ENCODE results near the gene AEN. TPM values are rescaled to one million over a fixed set of nuclear protein-coding genes. Genes with fewer than 3 reads are reported as not detected.
"Not testable (repeated sequence)": the region's sequence is repeated elsewhere in the genome, so short reads cannot be mapped to it uniquely, and the experiment has no call there.

Gene AEN
- polyA plus RNA-seq, 6 donors from 2014 or later = 28.2 to 73.0 (median 40.2) TPM

DNA sequence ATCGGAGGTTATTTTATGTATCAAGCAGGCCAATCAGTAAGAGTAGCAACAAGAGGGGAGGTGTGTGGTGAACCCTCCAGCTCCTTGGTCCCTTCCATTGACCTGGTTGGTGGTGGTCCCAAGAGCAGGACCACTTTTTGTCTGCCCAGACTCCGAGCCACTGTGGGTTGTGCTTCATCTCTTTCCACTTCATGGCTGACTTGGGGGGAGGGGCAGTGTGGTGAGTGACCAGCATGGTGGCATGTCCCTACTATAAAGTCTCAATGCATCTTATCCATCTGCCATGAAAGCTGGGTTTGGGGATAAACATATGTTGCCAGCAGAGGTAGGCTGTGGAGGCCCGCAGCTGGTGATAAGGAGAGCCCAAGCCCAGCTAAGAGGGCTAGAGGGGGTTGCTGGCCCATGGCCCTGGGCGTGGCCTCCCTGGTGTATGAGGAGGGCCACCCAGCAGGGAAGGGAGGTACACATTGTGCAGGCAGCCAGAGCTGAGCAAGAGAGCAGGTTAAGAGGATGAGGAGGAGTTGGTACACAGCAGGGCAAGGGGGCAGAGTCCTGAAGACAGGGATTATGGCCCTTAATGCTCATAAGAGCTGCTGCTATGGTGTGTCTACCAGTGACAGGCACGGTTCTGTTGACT is 7.0 kb downstream of the AEN start:
- Mint-ChIP-seq H3K36me3 (peaks cover 24 to 29% of the 10 kb centered on the region in 2 donors), H3K9me3 (no peaks in the 10 kb centered on the region), H3K27me3 (no peaks in the 10 kb centered on the region), H3K27ac (peak overlapping the region; percentile 88 to 99 (median 98)), H3K4me1 (peaks cover 54 to 91% (median 75%) of the 10 kb centered on the region in 3 donors), H3K4me3 (peak overlapping the region; percentile 47 to 90 (median 75))
- no peak for ATAC-seq (ENCODE audit: low read depth in 2 of 2)
- DNase-seq = no peak

DNA sequence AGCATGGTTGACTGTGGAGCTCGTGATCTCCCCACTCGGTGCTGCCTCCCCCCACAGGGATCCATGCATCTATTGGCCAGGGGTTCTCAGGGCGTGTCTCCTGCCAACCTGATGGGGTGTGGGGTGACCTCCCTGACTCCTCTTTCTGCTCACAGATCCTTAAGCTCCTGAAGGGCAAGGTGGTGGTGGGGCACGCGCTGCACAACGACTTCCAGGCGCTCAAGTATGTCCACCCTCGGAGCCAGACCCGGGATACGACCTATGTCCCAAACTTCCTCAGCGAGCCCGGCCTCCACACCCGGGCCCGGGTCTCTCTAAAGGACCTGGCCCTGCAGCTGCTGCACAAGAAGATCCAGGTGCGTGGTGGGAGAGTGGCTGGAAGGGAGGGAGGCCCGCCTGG is 7.9 kb downstream of the AEN start:
- H3K36me3 Mint-ChIP-seq = peaks cover 24 to 30% of the 10 kb centered on the region in 2 donors
- H3K4me1 Mint-ChIP-seq = peaks cover 46 to 89% (median 71%) of the 10 kb centered on the region in 3 donors
- H3K27ac Mint-ChIP-seq = peak overlapping the region in 5 of 6 donors; percentile 26 to 98 (median 60)
- DNase-seq = no peak
- no peaks in the 10 kb centered on the region for H3K27me3 Mint-ChIP-seq
- H3K9me3 Mint-ChIP-seq = no peaks in the 10 kb centered on the region
- peak overlapping the region in 3 of 8 donors; percentile 5 to 83 (median 23) for H3K4me3 Mint-ChIP-seq
- ATAC-seq (ENCODE audit: low read depth in 2 of 2) = no peak

DNA sequence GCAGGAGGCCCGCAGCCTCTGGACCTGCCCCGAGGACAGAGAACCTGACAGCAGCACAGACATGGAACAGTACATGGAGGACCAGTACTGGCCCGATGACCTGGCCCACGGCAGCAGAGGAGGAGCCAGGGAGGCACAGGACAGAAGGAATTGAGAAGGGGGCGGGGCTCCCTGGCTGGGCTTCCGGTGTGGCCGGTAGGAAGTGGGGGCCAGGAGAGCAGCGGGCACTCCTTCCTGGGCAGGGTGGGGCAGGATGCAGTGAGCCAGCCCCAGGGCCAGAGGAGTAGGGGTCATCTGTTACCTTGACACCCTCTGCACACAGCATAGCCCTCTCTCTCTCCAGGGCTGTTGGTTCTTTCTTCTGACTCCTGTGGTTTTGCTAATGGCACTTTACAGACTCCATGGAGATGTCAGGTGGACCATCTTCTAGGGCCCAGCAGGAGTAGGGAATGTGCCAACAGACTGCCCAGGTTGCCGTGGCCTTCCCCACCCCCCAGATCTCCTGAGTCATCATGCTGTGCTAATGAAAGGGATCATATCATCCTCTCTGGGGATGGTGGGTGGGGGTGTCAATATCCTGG is 9.1 kb downstream of the AEN start:
- no peak for ATAC-seq (ENCODE audit: low read depth in 2 of 2)
- H3K4me1 Mint-ChIP-seq = peaks cover 44 to 89% (median 73%) of the 10 kb centered on the region in 3 donors
- no peaks in the 10 kb centered on the region for H3K27me3 Mint-ChIP-seq
- H3K9me3 Mint-ChIP-seq = no peaks in the 10 kb centered on the region
- no peak for DNase-seq
- peak overlapping the region in 7 of 8 donors; percentile 23 to 74 (median 57) for H3K4me3 Mint-ChIP-seq
- peak overlapping the region; percentile 49 to 97 (median 90) for H3K27ac Mint-ChIP-seq
- peaks cover 24 to 30% of the 10 kb centered on the region in 2 donors for H3K36me3 Mint-ChIP-seq

DNA sequence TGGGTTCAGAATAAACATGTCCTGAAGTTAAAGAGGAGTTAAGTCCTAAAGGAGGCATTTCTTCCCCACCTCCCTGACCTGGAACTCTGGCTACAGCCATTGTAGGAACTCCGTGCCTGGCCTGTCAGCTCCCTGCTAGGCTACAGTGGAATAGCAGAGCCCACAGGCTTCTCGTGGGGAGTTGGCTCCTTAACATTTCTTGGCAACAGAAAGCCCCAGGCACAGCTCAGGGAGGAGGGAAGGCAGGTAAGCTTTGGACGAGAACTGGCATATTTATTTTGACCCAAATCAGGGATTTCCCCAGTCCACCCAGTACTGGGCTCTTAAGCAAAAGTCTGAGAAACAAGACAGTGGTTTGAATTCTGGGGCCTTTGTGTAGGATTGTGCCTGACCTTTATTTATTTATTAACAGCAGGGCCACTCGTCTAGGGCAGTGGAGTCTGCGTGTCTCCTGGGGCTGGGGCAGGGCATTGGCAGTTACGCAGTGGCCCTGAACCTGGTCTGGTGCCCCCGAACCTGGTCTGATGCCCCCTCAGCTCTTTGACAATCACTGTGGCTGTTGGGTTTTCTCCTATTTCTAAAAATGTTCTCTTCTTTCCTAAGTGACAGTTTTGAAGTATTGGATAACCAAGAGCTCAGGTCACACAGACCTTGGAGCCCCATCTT is 9.8 kb downstream of the AEN start:
- no peaks in the 10 kb centered on the region for H3K9me3 Mint-ChIP-seq
- DNase-seq = no peak
- peak overlapping the region in 4 of 8 donors; percentile 9 to 59 (median 35) for H3K4me3 Mint-ChIP-seq
- no peak for ATAC-seq (ENCODE audit: low read depth in 2 of 2)
- peak overlapping the region in 5 of 6 donors; percentile 38 to 97 (median 89) for H3K27ac Mint-ChIP-seq
- no peaks in the 10 kb centered on the region for H3K27me3 Mint-ChIP-seq
- peaks cover 24 to 30% of the 10 kb centered on the region in 2 donors for H3K36me3 Mint-ChIP-seq
- peaks cover 45 to 92% (median 76%) of the 10 kb centered on the region in 3 donors for H3K4me1 Mint-ChIP-seq

DNA sequence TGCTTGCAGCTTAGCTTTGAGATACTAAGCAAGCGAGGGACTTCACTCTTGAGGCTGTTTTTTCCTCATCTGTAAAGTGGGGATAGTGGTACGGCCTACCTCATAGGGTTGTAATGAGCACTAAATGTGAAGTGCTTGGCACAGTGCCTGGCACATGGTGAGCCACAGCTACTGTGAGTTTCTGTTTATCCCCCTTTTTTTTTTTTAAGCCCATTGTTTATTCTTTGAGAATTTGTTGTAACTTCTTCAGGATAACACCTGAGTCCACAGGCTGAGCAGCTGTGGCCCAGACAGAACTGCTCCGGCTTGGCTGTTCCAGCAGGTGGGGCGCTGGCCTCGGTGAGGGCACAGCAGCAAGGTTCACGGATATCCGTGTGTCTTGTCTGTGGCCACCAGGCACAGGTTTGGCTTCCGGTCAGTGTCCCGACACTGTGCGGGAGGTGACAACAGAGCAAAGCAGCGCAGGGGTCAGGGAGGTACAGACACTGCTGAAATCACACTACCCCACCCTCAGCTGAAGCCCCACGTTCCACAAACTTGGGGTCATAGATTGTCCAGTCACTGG is 10.4 kb downstream of the AEN start:
- Mint-ChIP-seq H3K27me3 (no peaks in the 10 kb centered on the region), H3K4me3 (peak overlapping the region in 2 of 8 donors; percentile 53 to 72), H3K4me1 (peaks cover 51 to 95% (median 82%) of the 10 kb centered on the region in 3 donors), H3K9me3 (no peaks in the 10 kb centered on the region), H3K27ac (peak overlapping the region in 5 of 6 donors; percentile 72 to 97 (median 78)), H3K36me3 (peaks cover 24 to 33% of the 10 kb centered on the region in 2 donors)
- DNase-seq (no peak), ATAC-seq (ENCODE audit: low read depth in 2 of 2) (no peak)

DNA sequence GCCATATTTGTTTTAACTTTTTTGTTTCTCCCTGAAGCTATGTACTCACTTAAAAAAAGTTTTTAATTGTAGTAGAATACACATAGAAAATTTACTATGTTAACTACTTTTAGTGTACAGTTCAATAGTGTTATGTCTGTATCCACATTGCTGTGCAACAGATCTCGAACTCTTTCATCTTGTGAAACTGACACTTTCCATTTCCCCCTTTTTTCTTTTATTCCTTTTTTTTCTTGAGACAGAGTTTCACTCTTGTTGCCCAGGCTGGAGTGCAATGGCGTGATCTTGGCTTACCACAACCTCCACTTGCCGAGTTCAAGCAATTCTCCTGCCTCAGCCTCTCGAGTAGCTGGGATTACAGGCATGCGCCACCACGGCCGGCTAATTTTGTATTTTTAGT is 11.7 kb downstream of the AEN start:
- Mint-ChIP-seq H3K27ac (peak overlapping the region; percentile 33 to 97 (median 90)), H3K36me3 (peaks cover 18 to 37% of the 10 kb centered on the region in 2 donors), H3K4me3 (peak overlapping the region in 6 of 8 donors; percentile 1 to 74 (median 40)), H3K4me1 (peaks cover 55 to 95% (median 87%) of the 10 kb centered on the region in 3 donors)
- not testable (repeated sequence) for H3K9me3 Mint-ChIP-seq; H3K27me3 Mint-ChIP-seq; DNase-seq; ATAC-seq (ENCODE audit: low read depth in 2 of 2)

DNA sequence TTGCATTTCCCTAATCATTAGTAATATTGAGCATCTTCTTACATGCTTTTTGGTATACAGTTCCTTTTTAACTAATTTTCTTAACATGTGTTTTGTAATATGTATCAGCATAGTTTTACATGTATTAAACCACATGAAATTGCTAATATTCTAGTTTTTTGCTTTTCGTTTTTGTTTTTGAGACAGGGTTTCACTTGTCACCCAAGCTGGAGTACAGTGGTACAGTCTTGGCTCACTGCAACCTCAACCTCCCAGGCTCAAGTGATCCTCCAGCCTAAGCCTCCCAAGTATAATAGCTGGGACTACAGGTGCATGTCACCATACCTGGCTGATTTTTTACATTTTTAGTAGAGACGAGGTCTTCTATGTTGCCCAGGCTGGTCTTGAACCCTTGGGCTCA is 13.3 kb downstream of the AEN start:
- Mint-ChIP-seq H3K27me3 (no peaks in the 10 kb centered on the region), H3K9me3 (no peaks in the 10 kb centered on the region), H3K4me1 (peaks cover 59 to 95% (median 87%) of the 10 kb centered on the region in 3 donors), H3K36me3 (peaks cover 10 to 38% of the 10 kb centered on the region in 2 donors), H3K27ac (peak overlapping the region; percentile 47 to 100 (median 94)), H3K4me3 (peak overlapping the region in 6 of 8 donors; percentile 11 to 74 (median 44))
- DNase-seq = no peak
- ATAC-seq (ENCODE audit: low read depth in 2 of 2) = no peak

DNA sequence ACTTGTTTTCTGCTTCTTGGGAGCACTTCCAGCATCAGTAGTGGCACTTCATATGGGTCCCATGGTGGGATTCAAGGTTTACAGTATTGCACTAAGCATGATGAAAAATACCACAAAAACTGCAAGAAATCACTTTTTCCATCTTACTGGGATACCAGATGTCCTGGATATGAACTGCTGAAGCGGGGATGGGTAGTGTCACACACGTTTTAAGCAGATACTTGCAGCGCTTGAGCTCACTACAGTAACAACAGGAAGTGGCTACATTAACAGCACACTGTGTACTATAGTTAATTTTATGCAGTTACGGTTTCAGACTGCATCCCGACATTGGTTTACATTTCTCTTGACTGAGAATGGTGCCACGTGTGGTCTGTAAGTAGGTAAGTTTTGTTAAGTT is 14.2 kb downstream of the AEN start:
- Mint-ChIP-seq H3K27ac (peak overlapping the region; percentile 97 to 100 (median 99)), H3K4me3 (peak overlapping the region; percentile 81 to 97 (median 93)), H3K36me3 (peaks cover 10 to 36% of the 10 kb centered on the region in 2 donors), H3K9me3 (no peaks in the 10 kb centered on the region), H3K27me3 (no peaks in the 10 kb centered on the region), H3K4me1 (peaks cover 58 to 95% (median 87%) of the 10 kb centered on the region in 3 donors)
- peak; percentile 70 for DNase-seq
- peak; percentile 24 to 28 for ATAC-seq (ENCODE audit: low read depth in 2 of 2)

DNA sequence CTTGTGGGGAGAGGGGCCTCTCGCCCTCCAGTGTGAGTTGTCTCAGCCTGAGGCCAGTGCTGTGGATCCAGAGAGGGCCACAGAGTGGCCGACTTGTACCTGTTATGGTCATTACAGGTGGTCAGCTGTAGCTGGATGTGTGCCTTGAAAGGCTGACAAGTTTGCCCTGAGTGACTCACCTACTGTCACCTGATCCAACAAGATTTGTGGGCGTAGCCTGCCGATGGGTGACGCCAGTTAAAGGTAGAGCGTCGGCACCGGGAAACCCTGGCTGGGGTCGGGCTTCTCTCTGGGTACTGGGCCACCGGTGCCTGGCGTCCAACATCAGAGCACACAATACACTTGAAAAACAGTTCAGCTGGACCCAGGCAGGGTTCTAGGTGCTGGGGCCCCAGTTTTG is 14.9 kb downstream of the AEN start:
- Mint-ChIP-seq H3K27me3 (no peaks in the 10 kb centered on the region), H3K4me3 (peak overlapping the region; percentile 81 to 97 (median 93)), H3K4me1 (peaks cover 56 to 91% (median 83%) of the 10 kb centered on the region in 3 donors), H3K36me3 (peaks cover 10 to 38% of the 10 kb centered on the region in 2 donors), H3K27ac (peak overlapping the region; percentile 97 to 100 (median 99)), H3K9me3 (no peaks in the 10 kb centered on the region)
- DNase-seq (no peak), ATAC-seq (ENCODE audit: low read depth in 2 of 2) (no peak)

DNA sequence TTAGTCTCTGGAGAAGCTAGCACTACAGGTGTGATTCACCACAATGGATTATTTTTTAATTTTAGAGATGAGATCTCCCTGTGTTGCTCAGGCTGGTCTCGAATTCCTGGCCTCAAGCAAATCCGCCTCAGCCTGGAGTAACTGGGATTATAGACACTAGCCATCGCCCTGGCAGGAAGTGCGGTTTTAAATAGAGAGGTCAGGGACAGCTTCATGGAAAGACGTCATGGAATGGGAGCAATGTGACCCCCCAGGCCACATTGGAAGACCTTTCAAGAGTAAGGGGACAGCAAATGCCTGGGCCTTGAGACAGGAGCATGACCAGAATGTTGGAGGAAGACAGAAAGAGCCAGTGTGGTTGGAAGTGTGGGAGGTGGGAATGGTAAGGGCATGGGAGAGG is 15.5 kb downstream of the AEN start:
- Mint-ChIP-seq H3K27ac (peak overlapping the region; percentile 97 to 100 (median 99)), H3K9me3 (no peaks in the 10 kb centered on the region), H3K4me3 (peak overlapping the region; percentile 81 to 97 (median 93)), H3K36me3 (peaks cover 13 to 38% of the 10 kb centered on the region in 2 donors), H3K27me3 (no peaks in the 10 kb centered on the region), H3K4me1 (peaks cover 56 to 91% (median 83%) of the 10 kb centered on the region in 3 donors)
- ATAC-seq (ENCODE audit: low read depth in 2 of 2) (no peak), DNase-seq (no peak)

DNA sequence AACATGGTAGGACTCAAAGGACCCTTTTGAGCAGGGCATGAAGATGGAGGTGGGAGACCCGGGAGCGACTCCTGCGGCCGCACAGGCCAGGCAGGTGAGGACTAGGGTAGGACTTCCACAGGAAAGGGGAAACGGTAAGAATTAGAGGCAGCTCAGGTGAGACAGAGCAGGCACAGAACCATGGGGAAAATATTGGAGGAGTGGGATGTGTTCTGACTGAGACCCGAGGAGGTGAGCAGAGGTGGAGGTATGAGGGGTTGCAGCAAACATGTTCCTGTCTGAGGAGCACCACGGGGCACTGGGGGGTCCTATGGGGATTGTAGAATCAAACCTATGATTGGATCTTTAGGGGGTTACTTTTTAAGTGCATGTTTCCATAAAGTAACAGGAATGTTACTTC is 16.3 kb downstream of the AEN start:
- H3K27me3 Mint-ChIP-seq = no peaks in the 10 kb centered on the region
- ATAC-seq (ENCODE audit: low read depth in 2 of 2) = no peak
- DNase-seq = no peak
- peak overlapping the region; percentile 81 to 97 (median 93) for H3K4me3 Mint-ChIP-seq
- H3K36me3 Mint-ChIP-seq = peaks cover 13 to 44% of the 10 kb centered on the region in 2 donors
- no peaks in the 10 kb centered on the region for H3K9me3 Mint-ChIP-seq
- peak overlapping the region; percentile 97 to 100 (median 99) for H3K27ac Mint-ChIP-seq
- H3K4me1 Mint-ChIP-seq = peaks cover 58 to 91% (median 84%) of the 10 kb centered on the region in 3 donors

DNA sequence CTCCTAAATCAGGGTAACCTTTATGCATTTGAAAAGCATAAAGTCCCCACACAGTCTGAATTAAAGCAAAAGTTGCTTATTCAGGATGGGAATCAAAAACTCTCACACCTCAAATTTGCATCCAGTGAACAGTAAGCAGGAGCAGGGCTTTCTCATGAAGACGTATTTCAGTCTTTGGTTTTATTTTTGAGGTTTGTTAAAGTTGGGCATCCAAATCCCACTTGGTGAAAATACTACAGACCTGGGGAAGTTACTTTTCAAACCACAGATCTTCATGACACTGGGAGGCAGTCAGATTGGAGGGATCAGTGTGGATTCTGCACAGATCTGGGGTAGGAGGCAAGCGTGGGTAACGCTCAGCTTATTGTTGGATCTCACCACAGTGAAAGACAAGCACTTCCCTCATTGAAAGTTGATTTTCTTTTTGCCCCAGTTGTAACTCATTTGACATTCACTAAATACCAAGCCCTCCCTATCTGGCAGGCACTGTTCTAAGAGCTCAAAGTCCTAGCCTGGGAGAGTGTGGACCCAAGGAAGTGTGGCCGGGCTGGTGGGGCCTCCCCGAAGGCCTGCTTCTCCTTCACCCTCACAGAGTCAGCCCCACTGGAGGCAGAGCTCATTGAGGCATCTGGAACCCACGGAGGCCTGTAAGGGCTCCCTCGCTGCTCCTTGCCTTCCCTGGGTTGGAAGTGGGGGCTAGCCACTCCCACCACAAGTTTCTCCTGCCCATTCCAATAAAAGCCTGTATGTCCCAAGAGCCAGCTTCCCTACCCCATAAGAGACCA is 16.9 kb downstream of the AEN start:
- H3K27ac Mint-ChIP-seq = peak overlapping the region; percentile 97 to 100 (median 99)
- H3K9me3 Mint-ChIP-seq = no peaks in the 10 kb centered on the region
- peak overlapping the region; percentile 81 to 97 (median 93) for H3K4me3 Mint-ChIP-seq
- H3K36me3 Mint-ChIP-seq = peaks cover 13 to 41% of the 10 kb centered on the region in 2 donors
- ATAC-seq (ENCODE audit: low read depth in 2 of 2) (no peak), DNase-seq (no peak)
- H3K4me1 Mint-ChIP-seq = peaks cover 56 to 89% (median 82%) of the 10 kb centered on the region in 3 donors
- H3K27me3 Mint-ChIP-seq = no peaks in the 10 kb centered on the region
